GM23338 (cell line): ENCODE data around the gene ANKRD23. TPM values are rescaled to one million over a fixed set of nuclear protein-coding genes. Genes with fewer than 3 reads are reported as not detected.

ENCODE experiments used
- CREB1 ChIP-seq: fragments of 250-450 bp; sonication (Bioruptor Pico); IDR thresholded peaks from 2 replicates; pipeline ENCODE4 v1.5.0; 2020; ENCODE audit warnings: low read depth, mild to moderate bottlenecking, moderate library complexity
- CTCF ChIP-seq, 2 experiments: fragments of 200-600 bp in 1 of 2; sonication (generic) in 1 of 2; conservative IDR thresholded peaks; 2 replicates each; pipeline versions ENCODE4 v1.5.1 to v1.6.1; 2016 to 2017; ENCODE audit warnings: antibody characterized with exemption in 2 of 2, low read depth in 2 of 2, mild to moderate bottlenecking in 2 of 2, moderate library complexity in 1 of 2
- ETS1 ChIP-seq: IDR thresholded peaks from 2 replicates; pipeline ENCODE4 v1.6.1; 2016; ENCODE audit warnings: antibody characterized with exemption
- EZH2 ChIP-seq: fragments of 200-600 bp; sonication (generic); IDR thresholded peaks from one replicate; pipeline ENCODE4 v1.8.0; 2017; ENCODE audit warnings: antibody characterized with exemption, mild to moderate bottlenecking, low read depth; ENCODE audit not compliant: unreplicated experiment
- REST ChIP-seq: IDR thresholded peaks from one replicate; pipeline ENCODE4 v1.6.1; 2018; ENCODE audit warnings: antibody characterized with exemption; ENCODE audit not compliant: unreplicated experiment
- STAT1 ChIP-seq: IDR thresholded peaks from one replicate; pipeline ENCODE4 v1.6.1; 2016; ENCODE audit warnings: antibody characterized with exemption; ENCODE audit not compliant: unreplicated experiment
- ZNF114 ChIP-seq: fragments of 250-450 bp; sonication (Bioruptor Pico); IDR thresholded peaks from 2 replicates; pipeline ENCODE4 v1.5.0; 2020; ENCODE audit warnings: mild to moderate bottlenecking, moderate library complexity
- ZNF331 ChIP-seq: fragments of 250-450 bp; sonication (Bioruptor Pico); IDR thresholded peaks from 2 replicates; pipeline ENCODE4 v1.5.0; 2020; ENCODE audit warnings: low read depth, mild to moderate bottlenecking, moderate library complexity
- ZNF462 ChIP-seq: fragments of 250-450 bp; sonication (Bioruptor Pico); IDR thresholded peaks from 2 replicates; pipeline ENCODE4 v1.5.0; 2020; ENCODE audit warnings: mild to moderate bottlenecking, moderate library complexity
- polyA plus RNA-seq: library from polyadenylated mRNA; unstranded; fragments of >200 nt; fragmentation: Nextera tagmentation; extraction: Ambion mirVana; gene quantifications from 2 replicates; pipeline ENCODE4 v1.2.1, GENCODE V29; 2016
- total RNA-seq: library from RNA; depleted of rRNA; stranded (reverse); fragments of >200 nt; shearing (Covaris generic); gene quantifications from 2 replicates; pipeline ENCODE4 v1.2.3, GENCODE V29; 2014

The ANKRD23 gene
- total and polyA plus RNA-seq, 2 experiments from 2014 or later, result 4.0 to 5.0 TPM

- no peak for TF ChIP-seq ZNF462
- TF ChIP-seq ZNF114 (CRISPR knock-in tag), result no peak
- no peak for TF ChIP-seq CREB1 (CRISPR knock-in tag)
- TF ChIP-seq EZH2, result no peak
- TF ChIP-seq REST, result no peak
- TF ChIP-seq STAT1, result no peak
- TF ChIP-seq CTCF (conservative IDR thresholded peaks at IDR 0.05; ENCODE audit: low read depth in 2 of 2), result no peak
- no peak for TF ChIP-seq ETS1
- TF ChIP-seq ZNF331 (CRISPR knock-in tag), result no peak
Measured at GRCh38 chr2:96859681-96860064, 15.9 kb upstream of the ANKRD23 start (continued).
